GM23338 (cell line): ENCODE results near the gene CUBN. TPM values are rescaled to one million over a fixed set of nuclear protein-coding genes. Genes with fewer than 3 reads are reported as not detected.

Source experiments
- ATAC-seq: fragments of 200-7000 bp; cut with Tn5 transposase; 3 replicates; pipeline ENCODE4 v1.9.1; 2020
- DNase-seq: peaks from one replicate; pipeline ENCODE4 v3.0.0-alpha.2; 2015; ENCODE audit warnings: low spot score
- H2AFZ ChIP-seq: fragments of 200-600 bp; sonication (generic); 2 replicates; pipeline ENCODE4 v1.8.0; 2016; ENCODE audit warnings: antibody characterized with exemption, mild to moderate bottlenecking, moderate library complexity
- H3F3A ChIP-seq: fragments of 200-600 bp; sonication (generic); replicated peaks from 2 replicates; pipeline ENCODE4 v1.8.0; 2017; ENCODE audit warnings: antibody characterized with exemption, mixed run types, low read depth
- H3K27ac ChIP-seq: fragments of 200-600 bp; sonication (generic); 2 replicates; pipeline ENCODE4 v1.6.1; 2016; ENCODE audit warnings: low read depth
- H3K27me3 ChIP-seq: fragments of 200-600 bp; sonication (generic); 2 replicates; pipeline ENCODE4 v1.8.0; 2016; ENCODE audit warnings: mild to moderate bottlenecking, mixed run types, moderate library complexity; ENCODE audit not compliant: insufficient read depth
- H3K36me3 ChIP-seq: fragments of 200-600 bp; sonication (generic); 2 replicates; pipeline ENCODE4 v1.8.0; 2016; ENCODE audit warnings: mild to moderate bottlenecking; ENCODE audit not compliant: insufficient read depth
- H3K4me1 ChIP-seq: fragments of 200-600 bp; sonication (generic); 2 replicates; pipeline ENCODE4 v1.8.0; 2016; ENCODE audit warnings: mild to moderate bottlenecking, moderate library complexity; ENCODE audit not compliant: insufficient read depth
- H3K4me2 ChIP-seq: fragments of 200-600 bp; sonication (generic); 2 replicates; pipeline ENCODE4 v1.7.1; 2017; ENCODE audit warnings: mixed run types
- H3K4me3 ChIP-seq: fragments of 200-600 bp; sonication (generic); 2 replicates; pipeline ENCODE4 v1.6.1; 2016; ENCODE audit warnings: mixed run types
- H3K79me2 ChIP-seq: fragments of 200-600 bp; sonication (generic); replicated peaks from 2 replicates; pipeline ENCODE4 v1.8.0; 2017; ENCODE audit warnings: mild to moderate bottlenecking; ENCODE audit not compliant: insufficient read depth
- H3K9me2 ChIP-seq: fragments of 200-600 bp; sonication (generic); 2 replicates; pipeline ENCODE4 v1.8.0; 2017; ENCODE audit not compliant: insufficient read depth
- H4K20me1 ChIP-seq: fragments of 200-600 bp; sonication (generic); replicated peaks from 2 replicates; pipeline ENCODE4 v1.8.0; 2017; ENCODE audit warnings: mild to moderate bottlenecking; ENCODE audit not compliant: insufficient read depth
- H3K27ac Mint-ChIP-seq: 2 replicates; pipeline ENCODE4 v1.8.0; 2020; ENCODE audit warnings: inconsistent platforms, mild to moderate bottlenecking, moderate library complexity, mixed read lengths
- H3K27me3 Mint-ChIP-seq: 3 replicates; pipeline ENCODE4 v1.8.0; 2022; ENCODE audit warnings: low read depth, mild to moderate bottlenecking, moderate library complexity, mixed read lengths, inconsistent platforms; ENCODE audit not compliant: insufficient read depth, poor library complexity
- H3K36me3 Mint-ChIP-seq: 3 replicates; pipeline ENCODE4 v1.8.0; 2021; ENCODE audit warnings: low read depth, mild to moderate bottlenecking, inconsistent platforms, moderate library complexity, mixed read lengths
- H3K4me1 Mint-ChIP-seq: 3 replicates; pipeline ENCODE4 v1.8.0; 2020; ENCODE audit warnings: mild to moderate bottlenecking, inconsistent platforms, mixed read lengths
- H3K4me3 Mint-ChIP-seq: 3 replicates; pipeline ENCODE4 v1.8.0; 2021; ENCODE audit warnings: moderate library complexity, mild to moderate bottlenecking, inconsistent platforms, mixed read lengths
- H3K9me3 Mint-ChIP-seq: 3 replicates; pipeline ENCODE4 v1.8.0; 2020; ENCODE audit warnings: moderate library complexity, mild to moderate bottlenecking, inconsistent platforms, mixed read lengths
- CREB1 ChIP-seq: fragments of 250-450 bp; sonication (Bioruptor Pico); IDR thresholded peaks from 2 replicates; pipeline ENCODE4 v1.5.0; 2020; ENCODE audit warnings: low read depth, mild to moderate bottlenecking, moderate library complexity
- ETS1 ChIP-seq: IDR thresholded peaks from 2 replicates; pipeline ENCODE4 v1.6.1; 2016; ENCODE audit warnings: antibody characterized with exemption
- EZH2 ChIP-seq: fragments of 200-600 bp; sonication (generic); IDR thresholded peaks from one replicate; pipeline ENCODE4 v1.8.0; 2017; ENCODE audit warnings: antibody characterized with exemption, mild to moderate bottlenecking, low read depth; ENCODE audit not compliant: unreplicated experiment
- EZH2phosphoT487 ChIP-seq: fragments of 200-600 bp; sonication (generic); IDR thresholded peaks from one replicate; pipeline ENCODE4 v1.8.1; 2018; ENCODE audit warnings: antibody characterized with exemption; ENCODE audit not compliant: unreplicated experiment
- JUNB ChIP-seq: IDR thresholded peaks from one replicate; pipeline ENCODE4 v1.6.1; 2016; ENCODE audit warnings: antibody characterized with exemption; ENCODE audit not compliant: unreplicated experiment
- NANOG ChIP-seq: IDR thresholded peaks from 2 replicates; pipeline ENCODE4 v1.6.1; 2016; ENCODE audit warnings: antibody characterized with exemption, borderline replicate concordance
- POLR2AphosphoS5 ChIP-seq: IDR thresholded peaks from 2 replicates; pipeline ENCODE4 v1.6.1; 2016; ENCODE audit warnings: antibody characterized with exemption, low read depth
- STAT1 ChIP-seq: IDR thresholded peaks from one replicate; pipeline ENCODE4 v1.6.1; 2016; ENCODE audit warnings: antibody characterized with exemption; ENCODE audit not compliant: unreplicated experiment
- ZNF114 ChIP-seq: fragments of 250-450 bp; sonication (Bioruptor Pico); IDR thresholded peaks from 2 replicates; pipeline ENCODE4 v1.5.0; 2020; ENCODE audit warnings: mild to moderate bottlenecking, moderate library complexity
- ZNF331 ChIP-seq: fragments of 250-450 bp; sonication (Bioruptor Pico); IDR thresholded peaks from 2 replicates; pipeline ENCODE4 v1.5.0; 2020; ENCODE audit warnings: low read depth, mild to moderate bottlenecking, moderate library complexity
- polyA plus RNA-seq: library from polyadenylated mRNA; unstranded; fragments of >200 nt; fragmentation: Nextera tagmentation; extraction: Ambion mirVana; gene quantifications from 2 replicates; pipeline ENCODE4 v1.2.1, GENCODE V29; 2016
- total RNA-seq: library from RNA; depleted of rRNA; stranded (reverse); fragments of >200 nt; shearing (Covaris generic); gene quantifications from 2 replicates; pipeline ENCODE4 v1.2.3, GENCODE V29; 2014
- TF ChIP-seq, protein P1 (sequence below), 2 experiments: fragments of 200-600 bp in 1 of 2; sonication (generic) in 1 of 2; conservative IDR thresholded peaks; 2 replicates each; pipeline versions ENCODE4 v1.5.1 to v1.6.1; 2016 to 2017; ENCODE audit warnings: antibody characterized with exemption in 2 of 2, low read depth in 2 of 2, mild to moderate bottlenecking in 2 of 2, moderate library complexity in 1 of 2
- TF ChIP-seq, protein P2 (sequence below): fragments of 250-450 bp; sonication (Bioruptor Pico); IDR thresholded peaks from 2 replicates; pipeline ENCODE4 v1.5.0; 2020; ENCODE audit warnings: mild to moderate bottlenecking, moderate library complexity
- TF ChIP-seq, protein P3 (sequence below): IDR thresholded peaks from one replicate; pipeline ENCODE4 v1.6.1; 2018; ENCODE audit warnings: antibody characterized with exemption; ENCODE audit not compliant: unreplicated experiment

CUBN gene
- total and polyA plus RNA-seq, 2 experiments from 2014 or later: 0.06 to 1.8 TPM

GRCh38 chr10:16909961-16910792, 219.4 kb downstream of the CUBN start:
- no peaks in the 10 kb centered on the region for H3K27me3 Mint-ChIP-seq
- no peak for ATAC-seq
- no peak overlapping the region for H3K4me3 ChIP-seq
- H3K27me3 ChIP-seq: no peaks in the 10 kb centered on the region
- no peak for TF ChIP-seq ETS1
- no peak for TF ChIP-seq ZNF331
- no peak for TF ChIP-seq JUNB
- TF ChIP-seq, protein P1, sequence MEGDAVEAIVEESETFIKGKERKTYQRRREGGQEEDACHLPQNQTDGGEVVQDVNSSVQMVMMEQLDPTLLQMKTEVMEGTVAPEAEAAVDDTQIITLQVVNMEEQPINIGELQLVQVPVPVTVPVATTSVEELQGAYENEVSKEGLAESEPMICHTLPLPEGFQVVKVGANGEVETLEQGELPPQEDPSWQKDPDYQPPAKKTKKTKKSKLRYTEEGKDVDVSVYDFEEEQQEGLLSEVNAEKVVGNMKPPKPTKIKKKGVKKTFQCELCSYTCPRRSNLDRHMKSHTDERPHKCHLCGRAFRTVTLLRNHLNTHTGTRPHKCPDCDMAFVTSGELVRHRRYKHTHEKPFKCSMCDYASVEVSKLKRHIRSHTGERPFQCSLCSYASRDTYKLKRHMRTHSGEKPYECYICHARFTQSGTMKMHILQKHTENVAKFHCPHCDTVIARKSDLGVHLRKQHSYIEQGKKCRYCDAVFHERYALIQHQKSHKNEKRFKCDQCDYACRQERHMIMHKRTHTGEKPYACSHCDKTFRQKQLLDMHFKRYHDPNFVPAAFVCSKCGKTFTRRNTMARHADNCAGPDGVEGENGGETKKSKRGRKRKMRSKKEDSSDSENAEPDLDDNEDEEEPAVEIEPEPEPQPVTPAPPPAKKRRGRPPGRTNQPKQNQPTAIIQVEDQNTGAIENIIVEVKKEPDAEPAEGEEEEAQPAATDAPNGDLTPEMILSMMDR (conservative IDR thresholded peaks at IDR 0.05; ENCODE audit: low read depth in 2 of 2): no peak
- TF ChIP-seq POLR2AphosphoS5: no peak
- TF ChIP-seq, protein P2, sequence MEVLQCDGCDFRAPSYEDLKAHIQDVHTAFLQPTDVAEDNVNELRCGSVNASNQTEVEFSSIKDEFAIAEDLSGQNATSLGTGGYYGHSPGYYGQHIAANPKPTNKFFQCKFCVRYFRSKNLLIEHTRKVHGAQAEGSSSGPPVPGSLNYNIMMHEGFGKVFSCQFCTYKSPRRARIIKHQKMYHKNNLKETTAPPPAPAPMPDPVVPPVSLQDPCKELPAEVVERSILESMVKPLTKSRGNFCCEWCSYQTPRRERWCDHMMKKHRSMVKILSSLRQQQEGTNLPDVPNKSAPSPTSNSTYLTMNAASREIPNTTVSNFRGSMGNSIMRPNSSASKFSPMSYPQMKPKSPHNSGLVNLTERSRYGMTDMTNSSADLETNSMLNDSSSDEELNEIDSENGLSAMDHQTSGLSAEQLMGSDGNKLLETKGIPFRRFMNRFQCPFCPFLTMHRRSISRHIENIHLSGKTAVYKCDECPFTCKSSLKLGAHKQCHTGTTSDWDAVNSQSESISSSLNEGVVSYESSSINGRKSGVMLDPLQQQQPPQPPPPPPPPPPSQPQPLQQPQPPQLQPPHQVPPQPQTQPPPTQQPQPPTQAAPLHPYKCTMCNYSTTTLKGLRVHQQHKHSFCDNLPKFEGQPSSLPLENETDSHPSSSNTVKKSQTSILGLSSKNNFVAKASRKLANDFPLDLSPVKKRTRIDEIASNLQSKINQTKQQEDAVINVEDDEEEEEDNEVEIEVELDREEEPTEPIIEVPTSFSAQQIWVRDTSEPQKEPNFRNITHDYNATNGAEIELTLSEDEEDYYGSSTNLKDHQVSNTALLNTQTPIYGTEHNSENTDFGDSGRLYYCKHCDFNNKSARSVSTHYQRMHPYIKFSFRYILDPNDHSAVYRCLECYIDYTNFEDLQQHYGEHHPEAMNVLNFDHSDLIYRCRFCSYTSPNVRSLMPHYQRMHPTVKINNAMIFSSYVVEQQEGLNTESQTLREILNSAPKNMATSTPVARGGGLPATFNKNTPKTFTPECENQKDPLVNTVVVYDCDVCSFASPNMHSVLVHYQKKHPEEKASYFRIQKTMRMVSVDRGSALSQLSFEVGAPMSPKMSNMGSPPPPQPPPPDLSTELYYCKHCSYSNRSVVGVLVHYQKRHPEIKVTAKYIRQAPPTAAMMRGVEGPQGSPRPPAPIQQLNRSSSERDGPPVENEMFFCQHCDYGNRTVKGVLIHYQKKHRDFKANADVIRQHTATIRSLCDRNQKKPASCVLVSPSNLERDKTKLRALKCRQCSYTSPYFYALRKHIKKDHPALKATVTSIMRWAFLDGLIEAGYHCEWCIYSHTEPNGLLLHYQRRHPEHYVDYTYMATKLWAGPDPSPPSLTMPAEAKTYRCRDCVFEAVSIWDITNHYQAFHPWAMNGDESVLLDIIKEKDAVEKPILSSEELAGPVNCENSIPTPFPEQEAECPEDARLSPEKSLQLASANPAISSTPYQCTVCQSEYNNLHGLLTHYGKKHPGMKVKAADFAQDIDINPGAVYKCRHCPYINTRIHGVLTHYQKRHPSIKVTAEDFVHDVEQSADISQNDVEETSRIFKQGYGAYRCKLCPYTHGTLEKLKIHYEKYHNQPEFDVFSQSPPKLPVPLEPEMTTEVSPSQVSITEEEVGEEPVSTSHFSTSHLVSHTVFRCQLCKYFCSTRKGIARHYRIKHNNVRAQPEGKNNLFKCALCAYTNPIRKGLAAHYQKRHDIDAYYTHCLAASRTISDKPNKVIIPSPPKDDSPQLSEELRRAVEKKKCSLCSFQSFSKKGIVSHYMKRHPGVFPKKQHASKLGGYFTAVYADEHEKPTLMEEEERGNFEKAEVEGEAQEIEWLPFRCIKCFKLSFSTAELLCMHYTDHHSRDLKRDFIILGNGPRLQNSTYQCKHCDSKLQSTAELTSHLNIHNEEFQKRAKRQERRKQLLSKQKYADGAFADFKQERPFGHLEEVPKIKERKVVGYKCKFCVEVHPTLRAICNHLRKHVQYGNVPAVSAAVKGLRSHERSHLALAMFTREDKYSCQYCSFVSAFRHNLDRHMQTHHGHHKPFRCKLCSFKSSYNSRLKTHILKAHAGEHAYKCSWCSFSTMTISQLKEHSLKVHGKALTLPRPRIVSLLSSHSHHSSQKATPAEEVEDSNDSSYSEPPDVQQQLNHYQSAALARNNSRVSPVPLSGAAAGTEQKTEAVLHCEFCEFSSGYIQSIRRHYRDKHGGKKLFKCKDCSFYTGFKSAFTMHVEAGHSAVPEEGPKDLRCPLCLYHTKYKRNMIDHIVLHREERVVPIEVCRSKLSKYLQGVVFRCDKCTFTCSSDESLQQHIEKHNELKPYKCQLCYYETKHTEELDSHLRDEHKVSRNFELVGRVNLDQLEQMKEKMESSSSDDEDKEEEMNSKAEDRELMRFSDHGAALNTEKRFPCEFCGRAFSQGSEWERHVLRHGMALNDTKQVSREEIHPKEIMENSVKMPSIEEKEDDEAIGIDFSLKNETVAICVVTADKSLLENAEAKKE: no peak
- no peak for TF ChIP-seq EZH2
- TF ChIP-seq, protein P3, sequence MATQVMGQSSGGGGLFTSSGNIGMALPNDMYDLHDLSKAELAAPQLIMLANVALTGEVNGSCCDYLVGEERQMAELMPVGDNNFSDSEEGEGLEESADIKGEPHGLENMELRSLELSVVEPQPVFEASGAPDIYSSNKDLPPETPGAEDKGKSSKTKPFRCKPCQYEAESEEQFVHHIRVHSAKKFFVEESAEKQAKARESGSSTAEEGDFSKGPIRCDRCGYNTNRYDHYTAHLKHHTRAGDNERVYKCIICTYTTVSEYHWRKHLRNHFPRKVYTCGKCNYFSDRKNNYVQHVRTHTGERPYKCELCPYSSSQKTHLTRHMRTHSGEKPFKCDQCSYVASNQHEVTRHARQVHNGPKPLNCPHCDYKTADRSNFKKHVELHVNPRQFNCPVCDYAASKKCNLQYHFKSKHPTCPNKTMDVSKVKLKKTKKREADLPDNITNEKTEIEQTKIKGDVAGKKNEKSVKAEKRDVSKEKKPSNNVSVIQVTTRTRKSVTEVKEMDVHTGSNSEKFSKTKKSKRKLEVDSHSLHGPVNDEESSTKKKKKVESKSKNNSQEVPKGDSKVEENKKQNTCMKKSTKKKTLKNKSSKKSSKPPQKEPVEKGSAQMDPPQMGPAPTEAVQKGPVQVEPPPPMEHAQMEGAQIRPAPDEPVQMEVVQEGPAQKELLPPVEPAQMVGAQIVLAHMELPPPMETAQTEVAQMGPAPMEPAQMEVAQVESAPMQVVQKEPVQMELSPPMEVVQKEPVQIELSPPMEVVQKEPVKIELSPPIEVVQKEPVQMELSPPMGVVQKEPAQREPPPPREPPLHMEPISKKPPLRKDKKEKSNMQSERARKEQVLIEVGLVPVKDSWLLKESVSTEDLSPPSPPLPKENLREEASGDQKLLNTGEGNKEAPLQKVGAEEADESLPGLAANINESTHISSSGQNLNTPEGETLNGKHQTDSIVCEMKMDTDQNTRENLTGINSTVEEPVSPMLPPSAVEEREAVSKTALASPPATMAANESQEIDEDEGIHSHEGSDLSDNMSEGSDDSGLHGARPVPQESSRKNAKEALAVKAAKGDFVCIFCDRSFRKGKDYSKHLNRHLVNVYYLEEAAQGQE: no peak
- TF ChIP-seq STAT1: no peak
- no peak for TF ChIP-seq ZNF114 (CRISPR knock-in tag)
- TF ChIP-seq NANOG: no peak
- no peak for TF ChIP-seq CREB1 (CRISPR knock-in tag)
- TF ChIP-seq EZH2phosphoT487: no peak
- H3K27ac ChIP-seq: no peak overlapping the region
- H3K79me2 ChIP-seq: no peaks in the 10 kb centered on the region
- no peak overlapping the region for H3K27ac Mint-ChIP-seq
- H3K36me3 Mint-ChIP-seq: no peaks in the 10 kb centered on the region
- H3K4me1 ChIP-seq: no peaks in the 10 kb centered on the region
- no peaks in the 10 kb centered on the region for H3K4me1 Mint-ChIP-seq
- H3K9me2 ChIP-seq: no peaks in the 10 kb centered on the region
- H3F3A ChIP-seq: no peaks in the 10 kb centered on the region
- no peak overlapping the region for H3K4me3 Mint-ChIP-seq
- no peak for DNase-seq
- no peak overlapping the region; the same call in 1 of the 2 replicates for H2AFZ ChIP-seq
- no peaks in the 10 kb centered on the region for H3K9me3 Mint-ChIP-seq
- H3K36me3 ChIP-seq: no peaks in the 10 kb centered on the region
- H4K20me1 ChIP-seq: no peaks in the 10 kb centered on the region
- no peak overlapping the region for H3K4me2 ChIP-seq
